Measurements from ENCODE around the gene EXD1. TPM values are rescaled to one million over a fixed set of nuclear protein-coding genes. Genes with fewer than 3 reads are reported as not detected.

Gene EXD1
- total and polyA plus RNA-seq, 4 donors: 0.04 to 0.15 (median 0.05) TPM; not detected in 1

GRCh38 chr15:41259546-41260189 lies 29.1 kb upstream of the EXD1 start:
- Histone ChIP-seq H3K27ac (ENCODE audit: low read depth in 1 of 2, low read length in 1 of 2) (peak overlapping the region in 1 of 2 donors; percentile 70), H3K27me3 (ENCODE audit: control insufficient read depth in 3 of 3, insufficient read depth in 3 of 3, low read length in 2 of 3) (no peaks in the 10 kb centered on the region), H3K4me3 (no peak overlapping the region), H3K4me1 (ENCODE audit: control insufficient read depth in 5 of 5, insufficient read depth in 5 of 5, low read length in 5 of 5) (peaks cover 2 to 28% (median 4%) of the 10 kb centered on the region in 5 donors), H3K9ac (ENCODE audit: insufficient read depth in 1 of 2, low read length in 2 of 2) (no peak overlapping the region), H3K36me3 (ENCODE audit: control insufficient read depth in 4 of 4, insufficient read depth in 4 of 4, low read length in 4 of 4) (peaks cover 6 to 20% (median 9%) of the 10 kb centered on the region in 4 donors), H3K9me3 (ENCODE audit: control insufficient read depth in 4 of 4, insufficient read depth in 3 of 4, low read length in 3 of 4) (no peaks in the 10 kb centered on the region)
- ATAC-seq (ENCODE audit: insufficient read depth, low FRiP score) (no peak), DNase-seq (no peak)
- 80 to 89% methylated on average over 12 of the region's 12 CpGs for WGBS, 2 donors
- TF ChIP-seq, protein P1, sequence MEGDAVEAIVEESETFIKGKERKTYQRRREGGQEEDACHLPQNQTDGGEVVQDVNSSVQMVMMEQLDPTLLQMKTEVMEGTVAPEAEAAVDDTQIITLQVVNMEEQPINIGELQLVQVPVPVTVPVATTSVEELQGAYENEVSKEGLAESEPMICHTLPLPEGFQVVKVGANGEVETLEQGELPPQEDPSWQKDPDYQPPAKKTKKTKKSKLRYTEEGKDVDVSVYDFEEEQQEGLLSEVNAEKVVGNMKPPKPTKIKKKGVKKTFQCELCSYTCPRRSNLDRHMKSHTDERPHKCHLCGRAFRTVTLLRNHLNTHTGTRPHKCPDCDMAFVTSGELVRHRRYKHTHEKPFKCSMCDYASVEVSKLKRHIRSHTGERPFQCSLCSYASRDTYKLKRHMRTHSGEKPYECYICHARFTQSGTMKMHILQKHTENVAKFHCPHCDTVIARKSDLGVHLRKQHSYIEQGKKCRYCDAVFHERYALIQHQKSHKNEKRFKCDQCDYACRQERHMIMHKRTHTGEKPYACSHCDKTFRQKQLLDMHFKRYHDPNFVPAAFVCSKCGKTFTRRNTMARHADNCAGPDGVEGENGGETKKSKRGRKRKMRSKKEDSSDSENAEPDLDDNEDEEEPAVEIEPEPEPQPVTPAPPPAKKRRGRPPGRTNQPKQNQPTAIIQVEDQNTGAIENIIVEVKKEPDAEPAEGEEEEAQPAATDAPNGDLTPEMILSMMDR (IDR thresholded peaks at IDR 0.05; ENCODE audit: control extremely low read depth, extremely low read depth): no peak

DNA sequence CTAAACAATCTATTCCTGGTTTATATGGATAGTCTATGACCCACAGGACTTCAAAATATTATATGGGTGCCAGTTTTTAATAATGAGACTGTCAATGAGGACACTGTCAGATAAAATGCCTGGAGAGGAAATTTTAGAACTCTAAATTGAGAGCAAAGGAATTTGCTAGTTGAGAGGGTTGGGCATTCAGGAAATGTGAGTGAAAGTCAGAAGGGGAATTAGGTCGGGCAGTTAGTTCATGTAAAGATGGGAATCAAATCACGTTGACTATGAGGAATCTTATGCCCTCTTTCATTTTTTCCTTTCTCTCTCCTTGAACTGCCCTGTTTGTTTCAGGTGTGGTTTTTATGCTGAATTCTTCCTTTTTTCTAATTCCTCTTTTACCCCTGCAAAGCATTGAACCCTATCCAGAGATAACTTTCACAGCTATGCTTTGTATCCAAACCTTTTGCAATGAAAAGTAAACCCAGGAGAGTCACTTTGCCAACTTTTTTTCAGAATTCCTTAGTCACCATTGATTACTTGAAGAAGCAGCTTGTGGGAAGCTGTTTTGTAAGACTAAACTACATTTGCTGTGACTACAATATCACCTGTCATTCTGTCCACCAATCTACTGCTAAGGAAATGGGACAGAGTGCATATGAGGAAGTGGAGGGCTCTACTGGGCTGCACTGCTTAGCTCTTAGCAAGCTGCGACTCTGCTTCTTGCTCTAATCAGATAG lies 28.4 kb upstream of the EXD1 start:
- ATAC-seq (ENCODE audit: insufficient read depth, low FRiP score): peak; percentile 56
- Histone ChIP-seq H3K4me3 (no peak overlapping the region), H3K27ac (ENCODE audit: low read depth in 1 of 2, low read length in 1 of 2) (no peak overlapping the region), H3K27me3 (ENCODE audit: control insufficient read depth in 3 of 3, insufficient read depth in 3 of 3, low read length in 2 of 3) (no peaks in the 10 kb centered on the region), H3K9ac (ENCODE audit: insufficient read depth in 1 of 2, low read length in 2 of 2) (no peak overlapping the region), H3K4me1 (ENCODE audit: control insufficient read depth in 5 of 5, insufficient read depth in 5 of 5, low read length in 5 of 5) (peaks cover 2 to 25% (median 4%) of the 10 kb centered on the region in 5 donors), H3K9me3 (ENCODE audit: control insufficient read depth in 4 of 4, insufficient read depth in 3 of 4, low read length in 3 of 4) (no peaks in the 10 kb centered on the region), H3K36me3 (ENCODE audit: control insufficient read depth in 4 of 4, insufficient read depth in 4 of 4, low read length in 4 of 4) (peaks cover 6 to 21% (median 8%) of the 10 kb centered on the region in 4 donors)
- TF ChIP-seq, protein P1 (IDR thresholded peaks at IDR 0.05; ENCODE audit: control extremely low read depth, extremely low read depth): no peak
- WGBS, 2 donors: 21 to 51% methylated on average over 3 of the region's 3 CpGs
- DNase-seq: peak in 1 of 3 donors; percentile 13

DNA sequence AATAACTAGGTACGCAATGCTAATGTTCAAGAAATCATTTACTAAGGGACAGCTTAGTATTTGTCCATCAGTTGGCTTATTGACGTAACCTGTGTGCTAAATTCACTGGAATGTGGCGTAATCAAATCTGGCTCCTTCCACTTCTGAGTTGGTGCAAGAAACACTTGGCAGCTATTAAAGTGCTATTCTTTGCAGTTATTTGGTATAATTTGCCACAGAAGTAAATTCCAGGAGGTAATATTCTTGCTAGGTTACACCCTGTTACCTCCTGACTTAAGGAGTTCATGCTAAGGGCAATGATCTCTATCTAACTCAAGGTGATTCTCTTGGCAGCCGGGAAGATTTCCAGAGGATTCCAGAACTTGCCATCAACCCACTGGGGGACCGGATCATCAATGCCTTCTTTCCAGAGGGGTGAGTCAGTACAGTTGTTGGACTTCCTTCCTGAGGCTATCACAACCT lies 26.1 kb upstream of the EXD1 start:
- H3K27me3 ChIP-seq (ENCODE audit: control insufficient read depth in 3 of 3, insufficient read depth in 3 of 3, low read length in 2 of 3): no peaks in the 10 kb centered on the region
- TF ChIP-seq, protein P1 (IDR thresholded peaks at IDR 0.05; ENCODE audit: control extremely low read depth, extremely low read depth): no peak
- H3K36me3 ChIP-seq (ENCODE audit: control insufficient read depth in 4 of 4, insufficient read depth in 4 of 4, low read length in 4 of 4): peaks cover 4 to 15% (median 6%) of the 10 kb centered on the region in 4 donors
- H3K4me3 ChIP-seq: no peak overlapping the region
- peaks cover 2 to 15% (median 4%) of the 10 kb centered on the region in 5 donors for H3K4me1 ChIP-seq (ENCODE audit: control insufficient read depth in 5 of 5, insufficient read depth in 5 of 5, low read length in 5 of 5)
- DNase-seq: peak in 2 of 3 donors; percentile 32 to 51
- H3K9me3 ChIP-seq (ENCODE audit: control insufficient read depth in 4 of 4, insufficient read depth in 3 of 4, low read length in 3 of 4): no peaks in the 10 kb centered on the region
- WGBS, 2 donors: 56 to 58% methylated on average over 5 of the region's 5 CpGs
- H3K9ac ChIP-seq (ENCODE audit: insufficient read depth in 1 of 2, low read length in 2 of 2): no peak overlapping the region
- ATAC-seq (ENCODE audit: insufficient read depth, low FRiP score): peak; percentile 56
- peak overlapping the region in 1 of 2 donors; percentile 20 for H3K27ac ChIP-seq (ENCODE audit: low read depth in 1 of 2, low read length in 1 of 2)

Measured in lung (tissue), 12 donors.